Activated T-helper 9 cell treated with anti-CD3 and anti-CD28 coated beads, Interleukin-2, amount 50 U/mL, for 16 hours (primary cell): ENCODE measurements around the gene COL4A2.
"Not testable (repeated sequence)": the region's sequence is repeated elsewhere in the genome, so short reads cannot be mapped to it uniquely, and the experiment has no call there.

ENCODE experiments used
- DNase-seq: peaks from one replicate; pipeline ENCODE4 v3.0.0-alpha.2; 2020; ENCODE audit warnings: low read depth

The COL4A2 gene

DNA sequence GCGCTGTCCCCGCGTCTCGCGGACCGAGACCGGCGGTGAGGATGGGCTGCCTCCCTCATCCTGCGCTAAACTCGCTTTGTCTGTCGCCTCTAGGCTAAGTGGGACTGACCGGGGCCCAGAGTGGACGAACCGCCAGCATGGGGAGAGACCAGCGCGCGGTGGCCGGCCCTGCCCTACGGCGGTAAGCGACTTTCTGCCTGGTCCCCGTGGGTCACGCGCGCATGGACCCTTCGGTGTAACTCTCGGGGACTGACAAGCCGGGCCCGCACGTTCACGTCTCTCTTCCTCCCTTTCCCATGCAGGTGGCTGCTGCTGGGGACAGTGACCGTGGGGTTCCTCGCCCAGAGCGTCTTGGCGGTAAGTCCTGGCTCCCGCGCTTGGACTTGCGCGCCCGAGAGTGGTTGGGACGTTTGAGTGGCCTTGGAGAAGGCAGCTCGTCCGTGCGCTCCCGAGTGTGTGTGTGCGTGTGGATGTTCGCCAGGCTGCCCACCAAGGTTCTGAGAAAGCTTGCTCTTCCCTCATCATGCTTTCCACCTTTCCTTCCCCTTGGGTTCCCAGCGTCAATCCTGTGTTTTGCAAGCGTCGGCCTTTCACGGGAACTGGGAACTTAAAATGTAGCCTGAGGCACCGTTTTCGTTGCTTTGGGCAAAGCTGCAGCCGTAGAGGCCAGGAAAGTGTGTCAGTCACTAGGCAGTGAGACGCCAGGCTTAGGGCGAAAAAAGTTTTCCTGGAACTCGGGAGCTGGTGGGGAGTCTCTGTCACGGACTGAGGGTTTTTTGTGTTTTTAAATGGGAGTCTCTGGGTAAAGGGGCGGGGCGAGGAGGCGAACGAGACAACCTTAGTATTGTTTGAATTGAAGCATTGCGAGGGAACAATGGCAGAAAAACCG lies 927 bp downstream of the COL4A2 start:
- DNase-seq = no peak

DNA sequence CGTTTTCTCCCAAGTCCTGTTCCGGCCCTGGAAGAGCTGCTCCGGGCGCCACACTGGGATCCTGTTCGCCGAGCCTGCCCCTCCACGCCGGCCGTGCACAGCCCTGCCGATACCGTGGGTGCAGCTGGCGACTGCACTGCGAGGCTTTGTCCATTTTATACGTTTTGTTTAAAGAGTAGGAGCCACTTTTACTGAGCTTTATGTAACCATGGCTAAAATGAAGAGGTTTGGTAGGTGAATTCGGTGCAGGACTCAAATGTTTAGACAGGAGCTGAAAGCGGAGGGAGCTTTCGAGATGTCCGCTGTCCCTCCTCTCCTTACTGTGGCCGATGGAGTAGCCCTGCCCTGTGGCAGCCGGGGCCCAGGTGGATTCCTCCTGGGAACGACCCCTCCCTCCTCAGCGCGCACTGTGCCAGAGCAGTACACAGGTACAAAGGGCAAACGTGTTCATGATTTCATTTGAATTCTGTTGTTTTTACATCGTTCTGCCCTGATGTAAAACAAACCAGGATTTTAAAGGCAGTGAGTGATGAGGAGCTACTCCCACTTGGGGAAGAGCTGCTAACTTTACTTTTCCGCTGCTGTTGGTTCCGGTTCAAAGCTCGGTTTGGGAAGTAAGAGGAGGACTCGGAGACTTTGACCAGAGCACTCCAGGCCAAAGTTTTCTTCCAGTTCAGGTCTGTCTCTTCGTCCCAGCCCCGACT lies 1.7 kb downstream of the COL4A2 start:
- no peak for DNase-seq

GRCh38 chr13:110309661-110310524 lies 2.8 kb downstream of the COL4A2 start:
- DNase-seq = no peak

GRCh38 chr13:110310541-110311442 lies 3.7 kb downstream of the COL4A2 start:
- DNase-seq = no peak

DNA sequence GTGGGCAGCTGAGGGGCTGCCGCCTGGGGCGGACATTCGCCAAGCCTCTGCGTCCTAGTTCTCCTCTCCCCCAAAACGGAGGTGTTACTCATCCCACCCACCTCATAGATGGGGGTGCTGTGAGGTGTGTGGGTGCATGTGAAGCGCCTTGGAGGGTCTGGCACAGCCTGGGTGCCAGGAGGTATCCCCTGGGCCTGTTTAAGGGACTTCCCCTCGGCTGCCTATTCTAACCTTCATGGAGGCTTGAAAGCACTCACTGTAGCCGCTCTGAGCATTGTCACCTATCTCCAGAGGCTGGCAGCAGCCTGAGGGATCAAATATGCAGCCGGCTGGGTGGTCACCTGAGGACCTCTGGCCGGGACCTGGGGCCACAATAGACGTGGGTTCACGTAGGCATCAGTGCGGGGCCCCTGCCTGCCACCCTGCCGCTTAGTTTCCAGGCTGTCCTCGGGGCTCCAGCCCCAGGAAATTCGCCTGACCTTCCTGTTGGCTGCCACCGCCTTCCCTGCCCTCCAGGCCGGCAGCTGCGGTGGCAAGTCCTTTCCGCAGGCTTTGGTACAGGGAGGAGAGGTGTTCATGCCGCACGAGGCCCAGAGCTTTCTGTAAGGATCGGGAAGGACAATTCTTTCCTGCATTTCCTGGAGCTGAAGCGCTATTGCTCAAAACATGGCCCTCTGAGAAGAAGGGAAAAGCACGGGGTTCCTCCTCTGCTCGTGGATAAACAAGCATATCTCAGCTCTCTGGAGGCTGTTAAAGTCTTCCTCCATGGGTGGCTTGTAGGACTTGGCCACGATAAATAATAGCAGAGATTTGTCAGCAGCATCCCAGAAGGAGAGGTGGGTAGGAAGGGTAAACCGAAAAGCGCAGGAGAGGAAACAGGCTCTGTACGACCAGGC lies 4.6 kb downstream of the COL4A2 start:
- DNase-seq = no peak

GRCh38 chr13:110312339-110313031 lies 5.4 kb downstream of the COL4A2 start:
- no peak for DNase-seq

GRCh38 chr13:110313261-110313660 lies 6.2 kb downstream of the COL4A2 start:
- not testable (repeated sequence) for DNase-seq

DNA sequence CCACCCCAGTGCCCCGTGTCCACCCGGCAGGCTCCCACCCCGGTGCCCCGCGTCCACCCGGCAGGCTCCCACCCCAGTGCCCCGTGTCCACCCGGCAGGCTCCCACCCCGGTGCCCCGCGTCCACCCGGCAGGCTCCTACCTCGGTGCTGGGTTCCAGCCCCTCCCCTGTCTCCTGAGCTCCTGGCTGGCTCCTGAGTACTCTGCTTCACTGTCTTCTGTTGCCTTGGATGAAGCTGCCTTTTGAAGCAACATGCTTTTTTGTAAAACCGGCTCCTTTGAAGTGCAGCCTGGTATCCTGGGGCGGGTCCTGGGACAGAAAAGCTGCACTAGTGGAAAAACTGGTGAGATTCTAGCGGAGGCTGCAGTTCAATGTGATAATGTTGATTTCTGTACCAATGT lies 6.6 kb downstream of the COL4A2 start:
- not testable (repeated sequence) for DNase-seq

GRCh38 chr13:110314516-110315245 lies 7.6 kb downstream of the COL4A2 start:
- DNase-seq = no peak

DNA sequence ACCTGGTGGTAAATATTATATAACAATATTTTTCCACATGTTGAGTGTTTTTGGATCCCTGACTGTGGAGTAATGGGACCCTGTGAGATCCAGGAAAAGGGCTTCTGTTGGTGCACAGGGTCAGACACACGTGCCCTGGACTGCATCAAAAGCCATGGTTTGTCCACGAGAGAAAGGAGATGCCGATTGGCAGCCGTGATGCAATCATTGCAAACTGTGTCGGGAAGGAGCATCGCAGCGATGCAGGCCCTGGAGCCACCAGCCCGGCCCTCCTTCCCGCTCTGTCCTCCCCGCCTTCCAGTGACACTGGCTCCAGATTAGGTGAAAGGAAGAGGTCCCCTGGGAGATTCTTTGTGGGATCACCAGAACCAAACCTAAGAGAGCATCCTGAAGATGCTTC lies 9.1 kb downstream of the COL4A2 start:
- DNase-seq = no peak

- DNase-seq = no peak
Measured at GRCh38 chr13:110317093-110317492, 10.0 kb downstream of the COL4A2 start.

DNA sequence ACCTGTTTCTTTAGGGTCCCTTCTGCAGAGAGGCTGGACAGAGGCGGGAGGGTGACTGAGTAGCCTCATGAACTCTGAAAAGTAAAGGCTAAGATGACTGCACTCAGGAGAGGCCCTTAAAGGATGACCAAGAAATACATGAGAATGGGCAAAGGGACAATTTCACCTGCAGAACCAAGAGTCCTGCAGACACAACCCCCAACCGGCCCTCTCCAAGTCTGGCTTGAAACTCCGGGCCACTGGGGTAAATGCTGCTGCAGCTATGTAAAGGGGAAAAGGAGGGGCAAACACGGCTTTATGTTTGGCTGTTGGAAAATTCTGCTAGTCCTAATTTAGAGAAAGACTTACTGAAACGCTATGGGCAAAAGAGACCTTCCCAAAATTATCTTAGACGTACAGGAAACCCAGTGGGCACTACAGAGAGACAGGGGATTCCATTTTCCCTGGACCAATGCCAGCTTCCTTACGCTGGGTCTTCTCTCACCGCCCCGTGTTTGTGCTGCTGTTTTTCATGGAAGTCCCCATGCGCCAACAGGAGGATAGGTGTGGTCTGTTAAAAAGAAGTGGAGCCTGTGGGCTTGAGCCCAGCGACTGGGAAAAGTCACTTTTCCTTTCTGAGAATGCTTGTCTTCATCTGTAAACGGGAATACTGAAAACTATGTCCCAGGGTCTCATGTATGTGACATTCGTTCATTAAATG lies 10.6 kb downstream of the COL4A2 start:
- no peak for DNase-seq

GRCh38 chr13:110318920-110319319 lies 11.8 kb downstream of the COL4A2 start:
- DNase-seq = no peak

DNA sequence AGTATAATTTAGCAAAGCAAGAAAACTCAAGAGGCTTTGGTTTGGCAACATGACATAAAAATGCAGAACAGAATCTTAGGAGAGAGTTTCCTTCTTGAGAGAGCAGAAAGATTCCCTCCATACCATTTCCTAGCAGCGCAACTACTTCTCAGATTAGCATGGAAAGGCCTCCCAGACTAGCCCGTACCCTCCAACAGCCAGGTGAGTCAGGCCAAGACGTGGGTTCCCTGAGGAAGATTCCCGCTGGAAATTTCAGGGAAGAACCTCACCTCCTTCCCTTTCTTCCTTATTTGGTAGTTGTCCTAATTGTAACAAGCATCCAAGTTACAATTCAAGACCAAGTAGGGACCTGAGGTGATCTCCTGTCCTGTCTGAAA lies 12.3 kb downstream of the COL4A2 start:
- DNase-seq = no peak

DNA sequence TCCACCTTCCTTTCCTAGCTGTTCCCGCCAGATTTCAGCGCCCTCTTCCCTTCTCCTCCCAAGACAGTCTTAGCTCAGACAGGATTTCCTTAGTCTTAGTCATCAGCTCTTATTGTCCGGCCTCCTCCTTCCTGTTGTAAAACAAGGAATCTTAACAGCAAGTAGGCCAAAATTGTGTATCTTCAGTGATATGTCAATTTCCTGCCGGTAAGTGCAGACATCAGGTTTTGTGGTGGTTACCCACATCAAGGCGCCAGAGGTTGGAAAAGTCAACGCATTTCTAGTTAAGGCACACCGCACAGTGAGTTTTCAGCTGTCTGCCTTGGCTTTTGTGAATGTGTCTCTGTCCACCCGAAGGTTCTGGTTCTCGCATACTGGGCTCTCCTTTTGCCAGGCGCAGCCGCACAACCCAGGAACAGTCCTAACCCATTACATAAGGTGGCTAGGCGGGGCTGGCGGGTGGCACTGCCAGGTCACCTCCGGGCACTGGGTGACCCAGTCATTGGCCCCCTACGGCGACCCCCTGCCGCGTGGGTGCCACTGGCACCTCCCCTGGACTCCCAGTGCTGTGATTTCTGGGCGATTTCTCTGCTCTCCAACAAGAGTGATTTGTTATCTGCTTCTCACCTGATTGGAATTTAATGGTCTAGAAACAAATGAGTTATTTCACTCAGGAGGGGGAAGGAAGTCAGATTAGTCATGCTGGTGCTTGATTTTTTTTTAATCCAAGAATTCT lies 12.9 kb downstream of the COL4A2 start:
- no peak for DNase-seq

DNA sequence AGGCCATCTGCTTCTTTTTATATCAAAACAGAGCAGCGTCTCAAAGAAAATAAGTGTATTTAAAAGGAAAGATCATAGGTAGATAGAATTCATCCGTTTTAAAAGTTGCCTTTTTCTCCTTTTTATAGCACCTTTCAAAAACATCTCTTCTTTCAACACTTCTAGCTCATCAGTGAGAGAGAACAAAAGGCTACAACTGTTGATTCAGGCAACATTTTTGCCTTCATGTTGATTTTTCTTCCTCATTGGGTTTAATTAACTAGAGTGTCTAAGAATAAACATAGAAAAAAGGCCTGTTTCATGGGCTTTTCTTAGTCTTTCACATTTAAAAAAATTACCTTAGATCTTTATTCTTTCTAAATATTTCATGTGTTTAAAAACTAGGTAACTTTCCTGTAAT lies 13.6 kb downstream of the COL4A2 start:
- no peak for DNase-seq

- DNase-seq = not testable (repeated sequence)
Measured at GRCh38 chr13:110321573-110321972, 14.5 kb downstream of the COL4A2 start.
